Mucosa of descending colon (tissue), 3 donors: ENCODE measurements around the gene CYTH1. TPM values are rescaled to one million over a fixed set of nuclear protein-coding genes. Genes with fewer than 3 reads are reported as not detected.

Source experiments
- ATAC-seq: fragments of 200-7000 bp; cut with Tn5 transposase; one replicate; pipeline ENCODE4 v1.9.1; 2020; ENCODE audit warnings: mild to moderate bottlenecking, moderate library complexity
- DNase-seq, 3 donors: peaks; one replicate each; pipeline ENCODE4 v3.0.0-alpha.2; 2020
- H3K36me3 ChIP-seq: fragments of 200-600 bp; one replicate; pipeline ENCODE4 v1.8.0; 2021; ENCODE audit warnings: low read depth, mild to moderate bottlenecking
- H3K4me1 ChIP-seq: fragments of 200-600 bp; one replicate; pipeline ENCODE4 v1.8.0; 2021; ENCODE audit warnings: low read depth, mild to moderate bottlenecking
- H3K4me3 ChIP-seq: fragments of 200-600 bp; one replicate; pipeline ENCODE4 v1.8.0; 2021; ENCODE audit warnings: mild to moderate bottlenecking
- H3K9me3 ChIP-seq: fragments of 200-600 bp; one replicate; pipeline ENCODE4 v1.8.0; 2021; ENCODE audit warnings: mild to moderate bottlenecking
- CTCF ChIP-seq: fragments of 200-600 bp; IDR thresholded peaks from one replicate; pipeline ENCODE4 v1.8.0; 2022; ENCODE audit warnings: antibody characterized with exemption, mild to moderate bottlenecking
- intact Hi-C, 2 donors: fragments of 100-400 bp; cut with DNase I in 1 of 2; cut with micrococcal nuclease in 1 of 2; formaldehyde crosslinking; loops; one replicate each; pipeline versions ENCODE4 v1.11.0 to v1.11.1; 2022; cut with DNase I, micrococcal nuclease
- total RNA-seq, 3 donors: library from RNA; stranded (reverse); fragmentation: NEBNext Ultra II Directional in 2 of 3; extraction: Animal tissue kit (Norgen Biotek cat#: 25700) in 2 of 3; gene quantifications; one replicate each; pipeline versions ENCODE4 v1.2.1 to v1.2.4, GENCODE V29; 2021 to 2023
- donor health status: DM: no; HTN: no; CAD: no; lungs with moderate emphysema.
- donor health status: DM: no; HTN: no; CAD: no.
- donor health status: DM: no; HTN: yes; CAD: no.

CYTH1 gene
- total RNA-seq, 3 donors from 2014 or later, result 60.3 to 99.4 (median 91.6) TPM

DNA sequence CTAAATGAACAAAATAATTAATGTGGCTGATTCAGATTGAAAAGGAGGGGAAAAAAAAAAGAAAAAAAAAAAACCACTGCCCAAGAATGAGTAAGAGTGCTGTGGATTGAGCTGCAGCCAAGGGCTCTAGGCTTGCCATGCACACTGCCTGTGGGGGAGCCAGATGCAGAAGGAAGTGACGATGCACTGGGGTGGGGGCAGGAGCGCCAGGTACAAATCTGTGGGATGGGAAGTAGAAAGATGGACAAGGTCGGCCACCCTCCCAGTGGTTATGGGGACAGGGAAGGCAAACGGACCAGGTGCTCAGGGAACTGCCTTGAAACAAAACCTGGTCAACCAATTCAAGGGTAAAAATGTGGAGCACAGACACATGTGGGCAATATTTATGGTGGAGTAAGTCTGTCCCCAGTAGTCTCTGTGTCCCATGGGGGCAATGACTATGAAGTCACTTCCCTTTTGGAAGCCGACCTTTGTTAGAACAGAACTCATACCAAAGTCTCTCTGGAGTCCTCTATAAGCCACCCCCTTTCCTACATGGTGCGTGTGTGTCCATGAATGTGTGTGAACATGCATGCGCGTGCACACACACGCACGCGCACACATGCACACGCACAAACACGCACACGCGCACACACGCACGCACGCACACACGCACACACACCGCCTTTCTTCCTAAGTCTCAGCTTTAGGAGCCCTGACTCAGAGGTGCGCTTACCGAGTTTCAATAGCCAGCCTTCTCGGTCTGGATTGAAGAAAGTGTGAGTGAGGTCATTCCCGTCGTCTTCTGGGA, 84.3 kb downstream of the CYTH1 start:
- Histone ChIP-seq H3K9me3 (no peaks in the 10 kb centered on the region), H3K4me3 (no peak overlapping the region), H3K36me3 (no peaks in the 10 kb centered on the region), H3K4me1 (no peaks in the 10 kb centered on the region)
- DNase-seq (no peak), ATAC-seq (no peak)
- no peak for TF ChIP-seq CTCF
- intact Hi-C loops, result no loop called here

DNA sequence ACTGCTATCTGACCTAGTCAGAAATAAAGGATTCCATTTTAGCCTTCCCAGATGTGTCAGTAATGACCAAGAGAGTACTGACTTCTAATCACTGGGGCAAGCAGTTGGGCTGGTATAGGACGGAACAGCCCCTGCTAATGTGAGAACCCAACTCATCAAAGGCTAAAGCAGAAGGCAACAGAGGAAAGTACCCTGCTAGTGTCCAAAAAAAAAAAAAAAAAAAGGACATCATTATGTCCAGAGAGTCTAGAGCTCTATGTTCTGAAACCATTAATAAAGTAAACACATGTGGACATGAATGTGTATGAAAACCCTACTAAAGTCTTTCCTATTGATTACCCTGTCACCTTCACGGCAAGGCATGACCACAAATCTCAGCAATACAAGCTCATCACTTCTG, 85.0 kb downstream of the CYTH1 start:
- Histone ChIP-seq H3K4me3 (no peak overlapping the region), H3K36me3 (no peaks in the 10 kb centered on the region), H3K4me1 (no peaks in the 10 kb centered on the region), H3K9me3 (no peaks in the 10 kb centered on the region)
- intact Hi-C loops, result no loop called here
- ATAC-seq, result no peak
- no peak for DNase-seq
- no peak for TF ChIP-seq CTCF

DNA sequence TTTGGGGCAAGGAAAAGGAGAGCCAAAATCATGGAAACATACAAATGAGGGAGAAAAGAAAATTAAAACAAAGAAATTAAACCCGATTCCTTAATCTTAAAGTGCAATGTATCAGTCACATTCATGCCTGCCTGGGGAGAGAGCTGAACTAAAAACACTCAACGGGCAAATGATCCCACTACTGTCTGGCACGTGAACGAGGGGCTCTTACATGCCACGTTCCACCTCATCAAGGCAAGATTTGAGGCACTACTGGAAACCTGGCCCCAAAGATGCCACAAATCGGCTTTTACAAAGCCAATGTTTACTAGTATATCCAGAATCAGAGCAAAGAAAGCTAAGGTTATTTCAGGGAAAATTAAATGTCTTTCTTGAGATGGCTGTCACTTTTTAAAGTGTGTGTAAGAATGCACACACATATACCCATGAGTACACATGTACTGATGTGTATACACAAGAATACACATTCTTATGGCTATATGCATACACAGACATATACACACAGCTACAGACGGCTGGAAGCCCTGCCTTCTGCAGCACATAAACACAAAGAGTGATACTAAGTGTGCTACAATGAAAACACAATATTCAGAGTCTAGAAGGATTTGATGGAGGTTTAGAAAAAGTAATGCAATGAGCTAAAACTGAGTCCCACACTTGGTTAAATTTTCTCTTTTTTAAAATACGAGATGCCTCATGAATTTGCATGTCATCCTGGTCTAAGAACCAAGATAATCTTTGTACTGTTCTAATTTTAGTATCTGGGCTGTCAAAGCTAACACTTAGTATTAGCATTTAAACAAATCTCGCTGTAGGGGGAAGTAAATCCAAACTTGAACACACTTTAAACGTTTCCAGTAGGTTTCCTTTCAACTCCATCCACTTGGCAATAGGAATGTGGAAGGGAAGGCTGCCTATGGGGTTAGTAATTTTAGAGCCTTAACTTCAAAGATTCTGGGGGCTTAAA, 85.8 kb downstream of the CYTH1 start:
- H3K9me3 ChIP-seq, result no peaks in the 10 kb centered on the region
- intact Hi-C loops, result no loop called here
- H3K4me3 ChIP-seq, result no peak overlapping the region
- TF ChIP-seq CTCF, result no peak
- no peaks in the 10 kb centered on the region for H3K36me3 ChIP-seq
- DNase-seq (no peak), ATAC-seq (no peak)
- H3K4me1 ChIP-seq, result no peaks in the 10 kb centered on the region

GRCh38 chr17:78694805-78695531, 87.1 kb downstream of the CYTH1 start:
- no peak for TF ChIP-seq CTCF
- DNase-seq (no peak), ATAC-seq (no peak)
- H3K9me3 ChIP-seq, result no peaks in the 10 kb centered on the region
- intact Hi-C loops, result no loop called here
- H3K4me3 ChIP-seq, result no peak overlapping the region
- no peaks in the 10 kb centered on the region for H3K36me3 ChIP-seq
- H3K4me1 ChIP-seq, result no peaks in the 10 kb centered on the region

GRCh38 chr17:78693346-78694083, 88.6 kb downstream of the CYTH1 start:
- ATAC-seq, result no peak
- Histone ChIP-seq H3K9me3 (no peaks in the 10 kb centered on the region), H3K36me3 (no peaks in the 10 kb centered on the region), H3K4me1 (no peaks in the 10 kb centered on the region), H3K4me3 (no peak overlapping the region)
- DNase-seq, result no peak
- TF ChIP-seq CTCF, result no peak
- intact Hi-C loops, result no loop called here
